Upper lobe of right lung (tissue), 1 donor: ENCODE data around the gene SSBP3. TPM values are rescaled to one million over a fixed set of nuclear protein-coding genes. Genes with fewer than 3 reads are reported as not detected.
"Not testable (repeated sequence)": the region's sequence is repeated elsewhere in the genome, so short reads cannot be mapped to it uniquely, and the experiment has no call there.

Source experiments
- ATAC-seq: fragments of 200-7000 bp; cut with Tn5 transposase; one replicate; pipeline ENCODE4 v1.9.1; 2020; ENCODE audit warnings: mild to moderate bottlenecking, moderate library complexity
- DNase-seq: peaks from one replicate; pipeline ENCODE4 v3.0.0-alpha.2; 2020
- H3K27ac ChIP-seq: fragments of 200-600 bp; one replicate; pipeline ENCODE4 v1.8.0; 2022
- H3K27me3 ChIP-seq: fragments of 200-600 bp; one replicate; pipeline ENCODE4 v1.8.0; 2022; ENCODE audit warnings: mild to moderate bottlenecking
- H3K36me3 ChIP-seq: fragments of 200-600 bp; one replicate; pipeline ENCODE4 v1.8.0; 2022
- H3K4me1 ChIP-seq: fragments of 200-600 bp; one replicate; pipeline ENCODE4 v1.8.0; 2022
- H3K4me3 ChIP-seq: fragments of 200-600 bp; one replicate; pipeline ENCODE4 v1.8.0; 2022; ENCODE audit warnings: mild to moderate bottlenecking
- H3K9me3 ChIP-seq: fragments of 200-600 bp; one replicate; pipeline ENCODE4 v1.8.0; 2022
- intact Hi-C: fragments of 100-400 bp; cut with DNase I; formaldehyde crosslinking; loops from one replicate; pipeline ENCODE4 v1.11.0; 2022
- total RNA-seq: library from RNA; stranded (reverse); fragmentation: NEBNext Ultra II Directional; extraction: Animal tissue kit (Norgen Biotek cat#: 25700); gene quantifications from one replicate; pipeline ENCODE4 v1.2.1, GENCODE V29; 2021
- TF ChIP-seq, protein P1 (sequence below): fragments of 200-600 bp; IDR thresholded peaks from one replicate; pipeline ENCODE4 v1.8.0; 2022; ENCODE audit warnings: antibody characterized with exemption
- donor health status: DM: no; HTN: yes; CAD: no; lungs with severe emphysema.

Gene SSBP3
- total RNA-seq, 1 donor from 2014 or later: 40.4 TPM

DNA sequence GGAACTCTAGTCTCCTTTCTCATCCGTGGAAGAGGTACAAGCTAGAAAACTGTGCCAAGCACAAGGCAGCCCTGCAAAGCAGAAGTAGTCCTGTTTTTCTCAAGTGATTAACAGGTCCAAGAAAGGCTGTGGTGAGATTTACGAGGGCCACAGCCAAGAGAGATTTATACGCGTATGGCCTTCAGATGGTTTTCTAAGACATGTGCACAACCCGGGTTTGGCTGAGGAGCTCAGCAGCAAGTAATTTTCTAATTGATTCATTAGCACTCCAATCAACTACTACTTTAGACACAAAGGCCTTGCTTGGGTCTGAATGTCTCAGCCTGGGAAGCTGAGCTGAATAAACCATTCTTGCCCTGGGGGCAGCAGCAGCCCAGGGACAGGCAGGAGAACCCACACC lies 55.8 kb downstream of the SSBP3 start:
- DNase-seq (no peak), ATAC-seq (no peak)
- TF ChIP-seq, protein P1, sequence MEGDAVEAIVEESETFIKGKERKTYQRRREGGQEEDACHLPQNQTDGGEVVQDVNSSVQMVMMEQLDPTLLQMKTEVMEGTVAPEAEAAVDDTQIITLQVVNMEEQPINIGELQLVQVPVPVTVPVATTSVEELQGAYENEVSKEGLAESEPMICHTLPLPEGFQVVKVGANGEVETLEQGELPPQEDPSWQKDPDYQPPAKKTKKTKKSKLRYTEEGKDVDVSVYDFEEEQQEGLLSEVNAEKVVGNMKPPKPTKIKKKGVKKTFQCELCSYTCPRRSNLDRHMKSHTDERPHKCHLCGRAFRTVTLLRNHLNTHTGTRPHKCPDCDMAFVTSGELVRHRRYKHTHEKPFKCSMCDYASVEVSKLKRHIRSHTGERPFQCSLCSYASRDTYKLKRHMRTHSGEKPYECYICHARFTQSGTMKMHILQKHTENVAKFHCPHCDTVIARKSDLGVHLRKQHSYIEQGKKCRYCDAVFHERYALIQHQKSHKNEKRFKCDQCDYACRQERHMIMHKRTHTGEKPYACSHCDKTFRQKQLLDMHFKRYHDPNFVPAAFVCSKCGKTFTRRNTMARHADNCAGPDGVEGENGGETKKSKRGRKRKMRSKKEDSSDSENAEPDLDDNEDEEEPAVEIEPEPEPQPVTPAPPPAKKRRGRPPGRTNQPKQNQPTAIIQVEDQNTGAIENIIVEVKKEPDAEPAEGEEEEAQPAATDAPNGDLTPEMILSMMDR: no peak
- no peaks in the 10 kb centered on the region for H3K36me3 ChIP-seq
- no peaks in the 10 kb centered on the region for H3K9me3 ChIP-seq
- no peak overlapping the region for H3K27ac ChIP-seq
- H3K4me3 ChIP-seq: no peak overlapping the region
- H3K4me1 ChIP-seq: peaks cover 6% of the 10 kb centered on the region
- H3K27me3 ChIP-seq: no peaks in the 10 kb centered on the region
- intact Hi-C loops: no loop called here

DNA sequence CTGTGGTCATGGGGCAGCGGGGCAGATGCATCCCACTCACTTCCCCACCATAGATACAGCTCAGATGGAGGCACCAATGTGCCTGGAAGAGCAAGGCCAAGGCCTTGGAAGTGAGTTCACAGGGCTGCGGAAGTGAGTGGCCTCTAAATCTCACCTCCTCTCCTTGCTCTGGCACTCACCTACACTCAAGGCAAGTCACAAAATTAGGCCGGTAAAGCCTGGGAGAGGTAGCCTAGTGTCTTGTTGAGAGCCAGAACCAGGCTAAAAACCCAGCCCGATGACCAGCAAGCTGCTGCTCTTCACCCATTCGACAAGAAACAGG lies 57.5 kb downstream of the SSBP3 start:
- ATAC-seq (no peak), DNase-seq (no peak)
- TF ChIP-seq, protein P1: no peak
- H3K27ac ChIP-seq: no peak overlapping the region
- H3K36me3 ChIP-seq: no peaks in the 10 kb centered on the region
- no peaks in the 10 kb centered on the region for H3K9me3 ChIP-seq
- H3K4me1 ChIP-seq: peaks cover 3% of the 10 kb centered on the region
- intact Hi-C loops: no loop called here
- H3K27me3 ChIP-seq: no peaks in the 10 kb centered on the region
- H3K4me3 ChIP-seq: no peak overlapping the region

DNA sequence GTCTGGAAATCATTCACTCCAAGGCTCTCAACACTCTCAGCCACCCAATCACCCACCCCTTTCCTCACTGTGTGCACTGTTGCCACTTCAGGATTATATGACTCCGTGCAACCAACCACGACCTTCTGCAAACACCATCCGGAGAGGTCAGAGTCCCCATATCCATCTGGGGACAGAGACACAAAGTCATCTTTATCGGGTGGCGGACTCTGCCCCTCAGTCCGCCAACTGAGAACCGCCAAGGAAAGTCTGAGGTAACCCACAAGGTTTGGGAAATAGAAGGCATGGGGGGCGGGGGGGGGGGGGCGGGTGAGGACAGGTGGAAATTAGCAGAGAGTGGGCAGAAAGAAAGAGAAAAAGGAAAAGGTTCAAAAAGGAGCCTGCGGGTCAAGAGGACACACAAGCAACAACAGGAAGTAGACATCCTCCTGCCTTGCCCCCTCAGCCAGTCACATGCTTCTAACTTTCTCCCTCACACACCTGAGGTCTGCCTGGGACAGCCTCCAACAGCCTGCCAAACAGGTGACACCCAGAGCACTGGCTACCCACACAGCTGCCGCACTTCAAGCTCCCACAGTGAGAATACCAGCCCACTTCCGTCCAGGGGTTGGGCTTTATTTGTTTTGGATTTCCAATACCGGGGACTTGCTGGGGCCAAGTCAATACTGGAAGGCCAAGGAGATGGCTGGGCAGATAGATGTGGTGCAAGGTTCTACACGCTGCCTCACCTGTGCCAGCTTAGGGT lies 58.1 kb downstream of the SSBP3 start:
- TF ChIP-seq, protein P1: no peak
- no peak overlapping the region for H3K27ac ChIP-seq
- peaks cover 3% of the 10 kb centered on the region for H3K4me1 ChIP-seq
- ATAC-seq (peak; percentile 82), DNase-seq (peak; percentile 70)
- no peak overlapping the region for H3K4me3 ChIP-seq
- intact Hi-C loops: no loop called here
- H3K9me3 ChIP-seq: no peaks in the 10 kb centered on the region
- no peaks in the 10 kb centered on the region for H3K27me3 ChIP-seq
- H3K36me3 ChIP-seq: no peaks in the 10 kb centered on the region

DNA sequence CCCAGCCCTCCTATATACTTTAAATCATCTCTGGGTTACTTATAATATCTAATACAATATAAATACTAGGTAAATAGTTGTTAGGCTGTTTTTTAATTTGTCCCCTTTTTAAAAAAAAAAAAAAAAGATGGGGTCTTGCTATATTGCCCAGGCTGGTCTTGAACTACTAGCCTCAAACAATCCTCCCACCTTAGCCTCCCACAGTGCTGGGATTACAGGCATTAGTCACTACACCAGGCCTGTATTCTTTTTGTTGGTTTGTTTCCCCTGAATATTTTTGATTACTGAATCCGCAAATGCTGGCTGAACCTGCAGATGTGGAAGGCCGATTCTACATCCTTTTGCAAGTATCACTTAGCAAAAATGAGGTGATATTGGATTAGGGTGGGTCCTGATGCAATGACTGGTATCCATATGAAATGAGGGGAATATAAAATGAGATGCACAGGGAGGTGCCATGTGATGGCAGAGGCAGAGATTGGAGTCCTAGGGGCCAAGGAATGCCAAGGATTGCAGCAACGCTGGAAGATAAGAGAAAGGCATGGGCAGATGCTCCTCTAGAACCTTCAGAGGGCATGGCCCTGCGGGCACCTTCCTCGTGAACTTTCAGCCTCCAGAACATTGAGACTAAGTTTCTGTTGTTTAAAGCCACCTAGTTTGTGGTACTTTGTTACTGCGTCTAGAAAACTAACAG lies 58.8 kb downstream of the SSBP3 start:
- no peaks in the 10 kb centered on the region for H3K27me3 ChIP-seq
- no peak for ATAC-seq
- no peaks in the 10 kb centered on the region for H3K9me3 ChIP-seq
- no peak for DNase-seq
- H3K4me3 ChIP-seq: no peak overlapping the region
- H3K36me3 ChIP-seq: no peaks in the 10 kb centered on the region
- TF ChIP-seq, protein P1: no peak
- no peak overlapping the region for H3K27ac ChIP-seq
- peaks cover 3% of the 10 kb centered on the region for H3K4me1 ChIP-seq
- intact Hi-C loops: no loop called here

DNA sequence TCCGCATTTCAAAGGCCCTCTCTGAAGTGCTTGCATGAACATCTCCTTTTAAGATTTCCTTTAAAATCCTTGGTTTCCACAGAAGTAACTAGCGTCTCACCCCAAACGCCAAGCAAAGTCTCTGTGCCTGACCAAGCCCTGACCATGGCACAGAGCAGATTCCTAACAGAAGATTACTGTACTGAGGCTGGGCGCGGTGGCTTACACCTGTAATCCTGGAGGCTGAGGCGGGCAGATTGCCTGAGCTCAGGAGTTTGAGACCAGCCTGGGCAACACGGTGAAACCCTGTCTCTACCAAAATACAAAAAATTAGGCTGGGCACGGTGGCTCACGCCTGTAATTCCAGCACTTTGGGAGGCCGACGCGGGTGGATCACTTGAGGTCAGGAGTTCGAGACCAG lies 60.6 kb downstream of the SSBP3 start:
- H3K4me1 ChIP-seq, intact Hi-C loops, DNase-seq, H3K27me3 ChIP-seq, ATAC-seq, H3K27ac ChIP-seq, H3K9me3 ChIP-seq, H3K4me3 ChIP-seq, H3K36me3 ChIP-seq: not testable (repeated sequence)

DNA sequence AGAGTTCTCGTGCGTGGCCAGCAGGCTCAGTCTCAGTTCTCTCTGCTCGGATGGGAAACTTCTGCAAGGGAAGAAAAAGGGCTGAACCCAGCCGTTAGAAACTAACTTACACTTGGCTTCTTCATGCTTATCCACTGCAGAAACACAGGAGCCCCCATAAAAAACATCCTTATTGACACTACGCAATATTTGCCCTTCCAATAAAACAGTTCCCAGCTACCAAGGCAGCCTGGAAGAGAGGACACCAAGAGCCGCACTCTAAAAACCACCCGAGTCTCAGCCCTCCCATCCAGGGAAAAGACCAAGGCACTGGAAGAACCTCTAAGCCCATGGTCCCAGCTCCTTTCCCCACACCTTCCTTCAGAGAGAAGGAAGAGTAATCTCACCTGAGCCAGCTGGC lies 61.1 kb downstream of the SSBP3 start:
- TF ChIP-seq, protein P1: no peak
- Histone ChIP-seq H3K4me3 (no peak overlapping the region), H3K4me1 (peaks cover 3% of the 10 kb centered on the region), H3K9me3 (no peaks in the 10 kb centered on the region), H3K27ac (no peak overlapping the region), H3K36me3 (no peaks in the 10 kb centered on the region), H3K27me3 (no peaks in the 10 kb centered on the region)
- intact Hi-C loops: no loop called here
- ATAC-seq (no peak), DNase-seq (no peak)
